Smooth muscle cell of the coronary artery (primary cell): ENCODE measurements around the gene DISP3. TPM values are rescaled to one million over a fixed set of nuclear protein-coding genes. Genes with fewer than 3 reads are reported as not detected.

Source experiments
- total RNA-seq: library from RNA; depleted of rRNA; stranded (reverse); fragments of >200 nt; gene quantifications from 2 replicates; pipeline ENCODE4 v1.2.3, GENCODE V29; 2014; ENCODE audit warnings: low replicate concordance

DISP3 gene
- total RNA-seq = under 0.01 TPM in 1 of 2 replicates, not detected in the other

GRCh38 chr1:11478571-11479374, at the start of gene DISP3:
Gene DISP3 (plus strand): TSS chr1:11479155. CDS start chr1:11500993, 21,838 bp downstream.

Other genes with a start within 250 kb of the DISP3 start
- 30.3 and 30.8 TPM in 2 replicates for gene MTOR, start 216.6 kb upstream of the DISP3 start, total RNA-seq
- 4.6 and 4.7 TPM in 2 replicates for gene UBIAD1, start 206.0 kb upstream of the DISP3 start, total RNA-seq
- gene FBXO2, start 175.3 kb downstream of the DISP3 start, total RNA-seq = 0.75 and 8.5 TPM in 2 replicates
- 7.4 and 15.6 TPM in 2 replicates for gene FBXO44, start 175.7 kb downstream of the DISP3 start, total RNA-seq
- 2.2 and 4.2 TPM in 2 replicates for gene FBXO6, start 185.0 kb downstream of the DISP3 start, total RNA-seq
- gene MAD2L2, start 202.0 kb downstream of the DISP3 start, total RNA-seq = 19.2 and 38.9 TPM in 2 replicates
- gene DRAXIN, start 212.6 kb downstream of the DISP3 start, total RNA-seq = 2.3 TPM in 1 of 2 replicates, not detected in the other